Measurements from ENCODE around the gene KIF26B.

KIF26B gene

DNA sequence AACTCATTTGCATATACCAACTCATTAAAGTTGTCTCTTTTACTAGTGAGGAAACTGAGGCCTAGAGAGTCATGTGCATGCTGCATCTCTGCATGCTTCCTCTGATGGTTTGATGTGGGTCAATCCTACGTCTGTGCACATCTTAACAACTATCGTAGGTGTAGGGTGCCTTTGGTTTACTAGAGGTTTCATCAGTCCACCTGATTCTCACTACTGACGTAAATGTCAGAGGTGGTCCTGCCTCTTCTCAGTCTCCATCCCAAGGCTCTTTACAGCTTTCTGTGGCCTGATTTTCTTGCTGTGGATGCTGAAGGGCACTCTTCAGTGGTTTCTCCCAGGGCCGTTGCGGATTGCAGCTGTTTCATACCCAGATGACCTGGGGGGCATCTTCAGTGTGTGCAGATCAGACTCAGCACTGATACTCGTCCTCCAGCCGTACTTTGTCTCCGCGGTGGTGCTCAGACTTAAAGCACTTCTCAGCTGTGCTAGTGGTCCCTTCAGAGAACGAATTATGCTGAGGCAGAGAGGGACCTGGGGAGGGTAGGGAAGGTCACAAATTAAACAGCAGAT, 407.0 kb downstream of the KIF26B start:
- no peak for TF ChIP-seq ZNF274 (IDR thresholded peaks at IDR 0.05; ENCODE audit: low read depth, low read length)
- no peak overlapping the region for H3K4me3 ChIP-seq (ENCODE audit: low read length)

- no peak for TF ChIP-seq ZNF274 (IDR thresholded peaks at IDR 0.05; ENCODE audit: low read depth, low read length)
- no peak overlapping the region for H3K4me3 ChIP-seq (ENCODE audit: low read length)
Measured at GRCh38 chr1:245566134-245566533, 411.3 kb downstream of the KIF26B start.

- no peak for TF ChIP-seq ZNF274 (IDR thresholded peaks at IDR 0.05; ENCODE audit: low read depth, low read length)
- no peak overlapping the region for H3K4me3 ChIP-seq (ENCODE audit: low read length)
Measured at GRCh38 chr1:245566952-245567351, 412.2 kb downstream of the KIF26B start.

- TF ChIP-seq ZNF274 (IDR thresholded peaks at IDR 0.05; ENCODE audit: low read depth, low read length): no peak
Measured at GRCh38 chr1:245571815-245572294, 417.1 kb downstream of the KIF26B start.

DNA sequence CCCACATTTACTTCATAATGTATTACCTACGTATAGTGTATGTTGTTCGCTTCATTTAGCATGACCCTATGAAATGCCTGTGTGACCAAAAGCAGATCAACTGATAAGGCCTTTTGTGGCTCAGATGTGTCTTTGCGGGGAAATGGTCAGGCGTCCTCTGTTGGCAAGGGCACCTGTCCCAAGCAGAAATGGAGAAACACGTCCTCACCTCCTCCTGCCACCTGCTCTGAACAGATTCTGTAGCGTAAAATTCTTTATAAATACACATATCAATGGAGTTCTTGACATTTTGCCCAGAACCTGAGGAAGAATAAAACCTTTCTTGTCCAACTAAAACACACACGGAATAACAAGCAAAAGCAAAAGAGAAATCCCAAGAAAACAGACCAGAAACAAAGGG, 417.9 kb downstream of the KIF26B start:
- TF ChIP-seq ZNF274 (IDR thresholded peaks at IDR 0.05; ENCODE audit: low read depth, low read length): no peak
- no peak overlapping the region for H3K4me3 ChIP-seq (ENCODE audit: low read length)

More at GRCh38 chr1:245571815-245572294, 417.1 kb downstream of the KIF26B start:
- H3K4me3 ChIP-seq (ENCODE audit: low read length): no peak overlapping the region

GRCh38 chr1:245575710-245576109, 420.9 kb downstream of the KIF26B start:
- no peak overlapping the region for H3K4me3 ChIP-seq (ENCODE audit: low read length)
- no peak for TF ChIP-seq ZNF274 (IDR thresholded peaks at IDR 0.05; ENCODE audit: low read depth, low read length)

GRCh38 chr1:245576323-245576722, 421.5 kb downstream of the KIF26B start:
- no peak overlapping the region for H3K4me3 ChIP-seq (ENCODE audit: low read length)
- no peak for TF ChIP-seq ZNF274 (IDR thresholded peaks at IDR 0.05; ENCODE audit: low read depth, low read length)

DNA sequence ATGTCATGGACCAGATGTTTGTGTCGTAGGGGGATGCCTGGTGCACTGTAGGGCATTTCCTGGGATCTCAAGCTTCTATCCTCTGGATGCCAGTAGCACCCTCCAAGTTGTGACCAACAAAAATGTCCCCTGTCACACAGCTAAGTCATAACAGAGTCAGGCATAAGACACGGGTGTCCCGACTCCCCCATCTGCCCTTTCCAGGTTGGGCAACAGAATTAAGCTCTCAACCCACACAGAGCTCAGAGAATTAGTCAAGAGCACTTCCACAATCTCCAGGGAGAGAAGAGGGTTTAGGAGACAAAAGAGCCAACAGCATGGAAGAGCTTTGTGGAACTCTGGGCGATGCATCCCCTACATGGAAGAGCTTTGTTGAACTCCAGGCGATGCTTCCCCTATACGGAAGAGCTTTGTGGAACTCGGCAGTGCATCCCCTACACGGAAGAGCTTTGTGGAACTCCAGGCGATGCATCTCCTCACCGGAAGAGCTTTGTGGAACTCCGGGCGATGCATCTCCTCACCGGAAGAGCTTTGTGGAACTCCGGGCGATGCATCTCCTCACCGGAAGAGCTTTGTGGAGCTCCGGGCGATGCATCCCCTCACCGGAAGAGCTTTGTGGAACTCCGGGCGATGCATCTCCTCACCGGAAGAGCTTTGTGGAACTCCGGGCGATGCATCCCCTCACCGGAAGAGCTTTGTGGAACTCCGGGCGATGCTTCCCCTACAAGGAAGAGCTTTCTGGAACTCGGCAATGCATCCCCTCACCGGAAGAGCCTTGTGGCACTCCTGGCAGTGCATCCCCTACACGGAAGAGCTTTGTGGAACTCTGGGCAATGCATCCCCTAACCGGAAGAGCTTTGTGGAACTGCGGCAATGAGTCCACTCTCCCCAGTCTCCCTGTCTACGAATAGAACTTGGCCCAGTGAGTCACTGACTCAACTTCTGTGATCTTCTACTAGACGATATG, 422.7 kb downstream of the KIF26B start:
- TF ChIP-seq ZNF274 (IDR thresholded peaks at IDR 0.05; ENCODE audit: low read depth, low read length): no peak

DNA sequence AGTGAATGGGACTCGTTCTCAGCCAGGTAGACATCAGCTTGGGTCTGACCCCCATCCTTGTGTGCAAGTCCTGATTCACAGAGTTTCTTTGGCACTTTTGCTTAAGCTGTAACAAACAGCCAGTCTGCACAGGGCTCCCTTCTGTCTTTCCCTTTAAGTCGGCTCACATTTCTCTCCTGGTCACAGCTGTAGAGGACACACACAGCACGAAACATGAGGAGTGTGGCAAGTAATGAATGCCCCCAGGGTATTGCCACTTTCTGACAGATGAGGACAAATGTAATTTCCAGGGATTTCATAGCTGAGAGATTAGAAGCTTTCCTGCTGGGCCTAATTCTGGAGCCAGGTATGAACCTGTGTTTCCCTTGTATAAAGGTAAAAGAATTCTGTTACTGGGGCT, 423.5 kb downstream of the KIF26B start:
- no peak for TF ChIP-seq ZNF274 (IDR thresholded peaks at IDR 0.05; ENCODE audit: low read depth, low read length)
- H3K4me3 ChIP-seq (ENCODE audit: low read length): no peak overlapping the region

More for the DNA sequence above, 422.7 kb downstream of the KIF26B start:
- no peak overlapping the region for H3K4me3 ChIP-seq (ENCODE audit: low read length)

DNA sequence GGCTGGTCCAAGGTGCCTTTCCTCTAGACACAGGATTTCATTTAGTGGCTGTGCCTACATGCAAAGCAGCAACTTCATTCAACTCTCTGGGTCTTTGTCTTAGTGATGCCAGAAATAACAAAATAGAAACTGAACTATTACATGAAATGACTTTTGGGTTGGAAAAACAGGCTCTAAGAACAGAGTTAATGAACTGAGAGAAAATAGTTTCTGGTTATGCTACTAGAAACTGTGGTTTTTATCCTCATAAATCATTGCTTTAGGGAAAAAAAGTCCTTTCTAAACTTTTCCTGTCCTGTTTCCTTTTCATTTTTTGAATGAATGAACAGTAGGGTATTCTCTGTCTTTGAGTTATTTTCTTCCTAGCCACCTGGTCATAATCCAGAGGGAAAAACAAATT, 424.0 kb downstream of the KIF26B start:
- no peak for TF ChIP-seq ZNF274 (IDR thresholded peaks at IDR 0.05; ENCODE audit: low read depth, low read length)
- H3K4me3 ChIP-seq (ENCODE audit: low read length): no peak overlapping the region

GRCh38 chr1:245579881-245580280, 425.1 kb downstream of the KIF26B start:
- TF ChIP-seq ZNF274 (IDR thresholded peaks at IDR 0.05; ENCODE audit: low read depth, low read length): no peak
- no peak overlapping the region for H3K4me3 ChIP-seq (ENCODE audit: low read length)

DNA sequence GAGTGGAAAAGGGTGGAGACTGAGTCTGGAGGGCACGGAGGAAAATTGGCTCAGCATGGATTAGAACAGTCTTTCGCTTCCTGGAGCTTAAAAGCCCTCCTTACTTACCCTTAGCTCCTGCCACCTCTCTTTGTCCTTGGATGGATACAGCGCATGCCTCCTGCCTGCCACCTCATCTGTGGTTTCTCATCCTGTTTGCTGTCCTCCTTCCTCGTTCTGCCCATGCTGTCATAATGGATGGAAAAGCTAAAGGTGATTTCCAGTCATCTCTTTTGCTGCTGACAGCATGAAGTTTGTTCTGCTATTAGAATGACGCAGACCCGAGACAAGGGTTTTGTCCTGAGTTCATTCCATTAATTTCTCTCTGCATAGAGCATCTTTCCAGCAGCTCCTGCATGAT, 425.9 kb downstream of the KIF26B start:
- H3K4me3 ChIP-seq (ENCODE audit: low read length): no peak overlapping the region
- no peak for TF ChIP-seq ZNF274 (IDR thresholded peaks at IDR 0.05; ENCODE audit: low read depth, low read length)

GRCh38 chr1:245582026-245582425, 427.2 kb downstream of the KIF26B start:
- TF ChIP-seq ZNF274 (IDR thresholded peaks at IDR 0.05; ENCODE audit: low read depth, low read length): no peak
- H3K4me3 ChIP-seq (ENCODE audit: low read length): no peak overlapping the region

DNA sequence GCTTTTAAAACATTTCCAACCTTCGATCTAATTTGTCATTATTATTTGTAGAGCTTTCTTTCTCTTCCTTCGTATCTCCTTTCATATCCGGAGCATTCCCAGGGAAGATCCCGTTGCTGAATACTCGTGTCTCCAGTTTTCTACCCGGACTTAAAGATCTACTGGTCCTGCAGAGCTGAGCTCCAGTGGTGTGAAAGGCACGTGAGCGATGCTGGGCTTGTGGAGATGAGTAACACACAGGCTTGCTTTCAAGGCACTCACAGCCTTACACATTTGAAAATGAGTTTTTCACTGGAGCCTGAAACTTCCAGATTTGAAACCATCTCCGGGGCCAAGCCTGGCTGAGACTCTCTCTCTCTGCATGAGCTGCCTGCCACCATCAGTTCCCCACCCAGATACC, 428.3 kb downstream of the KIF26B start:
- no peak overlapping the region for H3K4me3 ChIP-seq (ENCODE audit: low read length)

More for the DNA sequence above, 428.3 kb downstream of the KIF26B start:
- TF ChIP-seq ZNF274 (IDR thresholded peaks at IDR 0.05; ENCODE audit: low read depth, low read length): no peak

Data from GM08714 (cell line).